ENCODE measurements around the gene APOL5. TPM values are rescaled to one million over a fixed set of nuclear protein-coding genes. Genes with fewer than 3 reads are reported as not detected.

APOL5 gene
- total RNA-seq, 1 experiment from 2014 or later, result not detected

DNA sequence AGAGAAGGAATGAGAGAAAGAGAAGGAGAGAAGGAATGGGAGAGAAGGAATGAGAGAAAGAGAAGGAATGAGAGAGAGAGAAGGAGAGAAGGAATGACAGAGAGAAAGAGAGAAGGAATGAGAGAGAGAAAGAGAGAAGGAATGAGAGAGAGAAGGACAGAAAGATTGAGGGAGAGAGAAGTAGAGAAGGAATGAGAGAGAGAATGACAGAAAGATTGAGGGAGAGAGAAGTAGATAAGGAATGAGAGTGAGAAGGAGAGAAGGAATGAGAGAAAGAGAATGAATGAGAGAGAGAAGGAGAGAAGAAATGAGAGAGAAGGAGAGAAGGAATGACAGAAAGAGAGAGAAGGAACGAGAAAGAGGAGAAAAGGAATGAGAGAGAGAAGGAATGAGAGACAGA is 34.1 kb upstream of the APOL5 start:
- ATAC-seq (no peak), DNase-seq (ENCODE audit: low spot score) (no peak)
- Mint-ChIP-seq H3K36me3 (peaks cover 10% of the 10 kb centered on the region), H3K27ac (no peak overlapping the region), H3K9me3 (peaks cover 19% of the 10 kb centered on the region), H3K4me3 (no peak overlapping the region), H3K4me1 (no peaks in the 10 kb centered on the region), H3K27me3 (ENCODE audit: low read depth) (peaks cover 3% of the 10 kb centered on the region; the same call in 1 of the 2 replicates)
- ChIA-PET CTCF (interaction anchor here (0.8 to 1.8 kb wide), 18 partner anchors 9 to 440 kb away, joined by 3 to 19 read pairs (median 5); partner anchors contain the start of genes APOL6 and RBFOX2), POLR2A (no interaction called here)
- TF ChIP-seq, protein P1, sequence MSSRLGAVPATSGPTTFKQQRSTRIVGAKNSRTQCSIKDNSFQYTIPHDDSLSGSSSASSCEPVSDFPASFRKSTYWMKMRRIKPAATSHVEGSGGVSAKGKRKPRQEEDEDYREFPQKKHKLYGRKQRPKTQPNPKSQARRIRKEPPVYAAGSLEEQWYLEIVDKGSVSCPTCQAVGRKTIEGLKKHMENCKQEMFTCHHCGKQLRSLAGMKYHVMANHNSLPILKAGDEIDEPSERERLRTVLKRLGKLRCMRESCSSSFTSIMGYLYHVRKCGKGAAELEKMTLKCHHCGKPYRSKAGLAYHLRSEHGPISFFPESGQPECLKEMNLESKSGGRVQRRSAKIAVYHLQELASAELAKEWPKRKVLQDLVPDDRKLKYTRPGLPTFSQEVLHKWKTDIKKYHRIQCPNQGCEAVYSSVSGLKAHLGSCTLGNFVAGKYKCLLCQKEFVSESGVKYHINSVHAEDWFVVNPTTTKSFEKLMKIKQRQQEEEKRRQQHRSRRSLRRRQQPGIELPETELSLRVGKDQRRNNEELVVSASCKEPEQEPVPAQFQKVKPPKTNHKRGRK (CRISPR knock-in tag; IDR thresholded peaks at IDR 0.05; ENCODE audit: borderline replicate concordance), result 0 out of 2 replicates have a peak, but pooled peaks have one; percentile 49
- no peak for TF ChIP-seq NFATC4 (CRISPR knock-in tag; IDR thresholded peaks at IDR 0.05)

DNA sequence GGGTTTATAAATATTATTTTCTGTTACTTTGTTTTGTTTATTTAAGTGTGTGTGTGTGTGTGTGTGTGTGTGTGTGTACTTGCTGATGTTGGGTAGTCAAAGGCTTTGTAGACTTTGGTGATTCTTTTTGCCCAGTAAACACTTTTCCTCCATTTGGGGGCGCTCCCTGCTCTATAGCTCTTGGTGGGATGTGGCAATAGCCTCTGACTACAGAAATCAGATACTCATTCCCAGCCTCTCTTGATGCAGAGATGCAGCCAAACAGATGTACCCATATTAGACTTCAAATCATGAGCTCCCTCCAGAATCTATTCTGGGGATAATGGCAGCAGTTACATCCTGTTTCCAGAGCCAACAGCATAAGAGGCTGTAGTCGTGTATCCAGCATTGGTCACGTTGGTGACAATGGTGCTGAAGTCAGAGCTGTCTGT is 33.4 kb upstream of the APOL5 start:
- ATAC-seq (peak; percentile 63), DNase-seq (ENCODE audit: low spot score) (peak; percentile 39)
- peaks cover 10% of the 10 kb centered on the region for H3K36me3 Mint-ChIP-seq
- no peak overlapping the region for H3K27ac Mint-ChIP-seq
- no peak overlapping the region for H3K4me3 Mint-ChIP-seq
- POLR2A ChIA-PET, result interaction anchor here (0.6 to 1.2 kb wide), 2 partner anchors 22 to 41 kb away, joined by 4 to 6 read pairs; no protein-coding TSS in a partner anchor
- CTCF ChIA-PET, result interaction anchor here (0.6 to 1.8 kb wide), 28 partner anchors 10 to 440 kb away, joined by 3 to 19 read pairs (median 4); partner anchors contain the start of genes APOL6 and RBFOX2
- peaks cover 3% of the 10 kb centered on the region; the same call in 1 of the 2 replicates for H3K27me3 Mint-ChIP-seq (ENCODE audit: low read depth)
- H3K4me1 Mint-ChIP-seq, result no peaks in the 10 kb centered on the region
- H3K9me3 Mint-ChIP-seq, result peaks cover 19% of the 10 kb centered on the region
- no peak for TF ChIP-seq GABPB1 (CRISPR knock-in tag; IDR thresholded peaks at IDR 0.05)
- TF ChIP-seq CREB1 (CRISPR knock-in tag; IDR thresholded peaks at IDR 0.05), result no peak
- TF ChIP-seq KAT7 (CRISPR knock-in tag; IDR thresholded peaks at IDR 0.05; ENCODE audit: borderline replicate concordance), result no peak
- TF ChIP-seq HMGA2 (CRISPR knock-in tag; IDR thresholded peaks at IDR 0.05), result no peak
- TF ChIP-seq, protein P2, sequence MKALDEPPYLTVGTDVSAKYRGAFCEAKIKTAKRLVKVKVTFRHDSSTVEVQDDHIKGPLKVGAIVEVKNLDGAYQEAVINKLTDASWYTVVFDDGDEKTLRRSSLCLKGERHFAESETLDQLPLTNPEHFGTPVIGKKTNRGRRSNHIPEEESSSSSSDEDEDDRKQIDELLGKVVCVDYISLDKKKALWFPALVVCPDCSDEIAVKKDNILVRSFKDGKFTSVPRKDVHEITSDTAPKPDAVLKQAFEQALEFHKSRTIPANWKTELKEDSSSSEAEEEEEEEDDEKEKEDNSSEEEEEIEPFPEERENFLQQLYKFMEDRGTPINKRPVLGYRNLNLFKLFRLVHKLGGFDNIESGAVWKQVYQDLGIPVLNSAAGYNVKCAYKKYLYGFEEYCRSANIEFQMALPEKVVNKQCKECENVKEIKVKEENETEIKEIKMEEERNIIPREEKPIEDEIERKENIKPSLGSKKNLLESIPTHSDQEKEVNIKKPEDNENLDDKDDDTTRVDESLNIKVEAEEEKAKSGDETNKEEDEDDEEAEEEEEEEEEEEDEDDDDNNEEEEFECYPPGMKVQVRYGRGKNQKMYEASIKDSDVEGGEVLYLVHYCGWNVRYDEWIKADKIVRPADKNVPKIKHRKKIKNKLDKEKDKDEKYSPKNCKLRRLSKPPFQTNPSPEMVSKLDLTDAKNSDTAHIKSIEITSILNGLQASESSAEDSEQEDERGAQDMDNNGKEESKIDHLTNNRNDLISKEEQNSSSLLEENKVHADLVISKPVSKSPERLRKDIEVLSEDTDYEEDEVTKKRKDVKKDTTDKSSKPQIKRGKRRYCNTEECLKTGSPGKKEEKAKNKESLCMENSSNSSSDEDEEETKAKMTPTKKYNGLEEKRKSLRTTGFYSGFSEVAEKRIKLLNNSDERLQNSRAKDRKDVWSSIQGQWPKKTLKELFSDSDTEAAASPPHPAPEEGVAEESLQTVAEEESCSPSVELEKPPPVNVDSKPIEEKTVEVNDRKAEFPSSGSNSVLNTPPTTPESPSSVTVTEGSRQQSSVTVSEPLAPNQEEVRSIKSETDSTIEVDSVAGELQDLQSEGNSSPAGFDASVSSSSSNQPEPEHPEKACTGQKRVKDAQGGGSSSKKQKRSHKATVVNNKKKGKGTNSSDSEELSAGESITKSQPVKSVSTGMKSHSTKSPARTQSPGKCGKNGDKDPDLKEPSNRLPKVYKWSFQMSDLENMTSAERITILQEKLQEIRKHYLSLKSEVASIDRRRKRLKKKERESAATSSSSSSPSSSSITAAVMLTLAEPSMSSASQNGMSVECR (CRISPR knock-in tag; IDR thresholded peaks at IDR 0.05; ENCODE audit: borderline replicate concordance), result no peak
- TF ChIP-seq GTF2I (CRISPR knock-in tag; conservative IDR thresholded peaks at IDR 0.05), result no peak
- no peak for TF ChIP-seq EMX1 (CRISPR knock-in tag; IDR thresholded peaks at IDR 0.05)
- TF ChIP-seq ZNF396 (CRISPR knock-in tag; IDR thresholded peaks at IDR 0.05; ENCODE audit: borderline replicate concordance), result no peak
- TF ChIP-seq, protein P3, sequence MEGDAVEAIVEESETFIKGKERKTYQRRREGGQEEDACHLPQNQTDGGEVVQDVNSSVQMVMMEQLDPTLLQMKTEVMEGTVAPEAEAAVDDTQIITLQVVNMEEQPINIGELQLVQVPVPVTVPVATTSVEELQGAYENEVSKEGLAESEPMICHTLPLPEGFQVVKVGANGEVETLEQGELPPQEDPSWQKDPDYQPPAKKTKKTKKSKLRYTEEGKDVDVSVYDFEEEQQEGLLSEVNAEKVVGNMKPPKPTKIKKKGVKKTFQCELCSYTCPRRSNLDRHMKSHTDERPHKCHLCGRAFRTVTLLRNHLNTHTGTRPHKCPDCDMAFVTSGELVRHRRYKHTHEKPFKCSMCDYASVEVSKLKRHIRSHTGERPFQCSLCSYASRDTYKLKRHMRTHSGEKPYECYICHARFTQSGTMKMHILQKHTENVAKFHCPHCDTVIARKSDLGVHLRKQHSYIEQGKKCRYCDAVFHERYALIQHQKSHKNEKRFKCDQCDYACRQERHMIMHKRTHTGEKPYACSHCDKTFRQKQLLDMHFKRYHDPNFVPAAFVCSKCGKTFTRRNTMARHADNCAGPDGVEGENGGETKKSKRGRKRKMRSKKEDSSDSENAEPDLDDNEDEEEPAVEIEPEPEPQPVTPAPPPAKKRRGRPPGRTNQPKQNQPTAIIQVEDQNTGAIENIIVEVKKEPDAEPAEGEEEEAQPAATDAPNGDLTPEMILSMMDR (IDR thresholded peaks at IDR 0.05), result no peak
- TF ChIP-seq, protein P4, sequence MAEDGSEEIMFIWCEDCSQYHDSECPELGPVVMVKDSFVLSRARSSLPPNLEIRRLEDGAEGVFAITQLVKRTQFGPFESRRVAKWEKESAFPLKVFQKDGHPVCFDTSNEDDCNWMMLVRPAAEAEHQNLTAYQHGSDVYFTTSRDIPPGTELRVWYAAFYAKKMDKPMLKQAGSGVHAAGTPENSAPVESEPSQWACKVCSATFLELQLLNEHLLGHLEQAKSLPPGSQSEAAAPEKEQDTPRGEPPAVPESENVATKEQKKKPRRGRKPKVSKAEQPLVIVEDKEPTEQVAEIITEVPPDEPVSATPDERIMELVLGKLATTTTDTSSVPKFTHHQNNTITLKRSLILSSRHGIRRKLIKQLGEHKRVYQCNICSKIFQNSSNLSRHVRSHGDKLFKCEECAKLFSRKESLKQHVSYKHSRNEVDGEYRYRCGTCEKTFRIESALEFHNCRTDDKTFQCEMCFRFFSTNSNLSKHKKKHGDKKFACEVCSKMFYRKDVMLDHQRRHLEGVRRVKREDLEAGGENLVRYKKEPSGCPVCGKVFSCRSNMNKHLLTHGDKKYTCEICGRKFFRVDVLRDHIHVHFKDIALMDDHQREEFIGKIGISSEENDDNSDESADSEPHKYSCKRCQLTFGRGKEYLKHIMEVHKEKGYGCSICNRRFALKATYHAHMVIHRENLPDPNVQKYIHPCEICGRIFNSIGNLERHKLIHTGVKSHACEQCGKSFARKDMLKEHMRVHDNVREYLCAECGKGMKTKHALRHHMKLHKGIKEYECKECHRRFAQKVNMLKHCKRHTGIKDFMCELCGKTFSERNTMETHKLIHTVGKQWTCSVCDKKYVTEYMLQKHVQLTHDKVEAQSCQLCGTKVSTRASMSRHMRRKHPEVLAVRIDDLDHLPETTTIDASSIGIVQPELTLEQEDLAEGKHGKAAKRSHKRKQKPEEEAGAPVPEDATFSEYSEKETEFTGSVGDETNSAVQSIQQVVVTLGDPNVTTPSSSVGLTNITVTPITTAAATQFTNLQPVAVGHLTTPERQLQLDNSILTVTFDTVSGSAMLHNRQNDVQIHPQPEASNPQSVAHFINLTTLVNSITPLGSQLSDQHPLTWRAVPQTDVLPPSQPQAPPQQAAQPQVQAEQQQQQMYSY (CRISPR knock-in tag; IDR thresholded peaks at IDR 0.05), result no peak
- TF ChIP-seq ZNF416 (CRISPR knock-in tag; IDR thresholded peaks at IDR 0.05), result no peak
- TF ChIP-seq, protein P5, sequence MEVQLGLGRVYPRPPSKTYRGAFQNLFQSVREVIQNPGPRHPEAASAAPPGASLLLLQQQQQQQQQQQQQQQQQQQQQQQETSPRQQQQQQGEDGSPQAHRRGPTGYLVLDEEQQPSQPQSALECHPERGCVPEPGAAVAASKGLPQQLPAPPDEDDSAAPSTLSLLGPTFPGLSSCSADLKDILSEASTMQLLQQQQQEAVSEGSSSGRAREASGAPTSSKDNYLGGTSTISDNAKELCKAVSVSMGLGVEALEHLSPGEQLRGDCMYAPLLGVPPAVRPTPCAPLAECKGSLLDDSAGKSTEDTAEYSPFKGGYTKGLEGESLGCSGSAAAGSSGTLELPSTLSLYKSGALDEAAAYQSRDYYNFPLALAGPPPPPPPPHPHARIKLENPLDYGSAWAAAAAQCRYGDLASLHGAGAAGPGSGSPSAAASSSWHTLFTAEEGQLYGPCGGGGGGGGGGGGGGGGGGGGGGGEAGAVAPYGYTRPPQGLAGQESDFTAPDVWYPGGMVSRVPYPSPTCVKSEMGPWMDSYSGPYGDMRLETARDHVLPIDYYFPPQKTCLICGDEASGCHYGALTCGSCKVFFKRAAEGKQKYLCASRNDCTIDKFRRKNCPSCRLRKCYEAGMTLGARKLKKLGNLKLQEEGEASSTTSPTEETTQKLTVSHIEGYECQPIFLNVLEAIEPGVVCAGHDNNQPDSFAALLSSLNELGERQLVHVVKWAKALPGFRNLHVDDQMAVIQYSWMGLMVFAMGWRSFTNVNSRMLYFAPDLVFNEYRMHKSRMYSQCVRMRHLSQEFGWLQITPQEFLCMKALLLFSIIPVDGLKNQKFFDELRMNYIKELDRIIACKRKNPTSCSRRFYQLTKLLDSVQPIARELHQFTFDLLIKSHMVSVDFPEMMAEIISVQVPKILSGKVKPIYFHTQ (CRISPR knock-in tag; IDR thresholded peaks at IDR 0.05), result no peak
